GM21515 (cell line): ENCODE measurements around the gene GATAD2B.
"Not testable (repeated sequence)": the region's sequence is repeated elsewhere in the genome, so short reads cannot be mapped to it uniquely, and the experiment has no call there.

Source experiments
- ATAC-seq: cut with Tn5 transposase; IDR thresholded peaks from one replicate; pipeline ENCODE4 v1.9.1; 2021; ENCODE audit not compliant: unreplicated experiment

The GATAD2B gene

GRCh38 chr1:153844349-153844748 is 78.4 kb downstream of the GATAD2B start:
- ATAC-seq = not testable (repeated sequence)

GRCh38 chr1:153842006-153842471 is 80.7 kb downstream of the GATAD2B start:
- peak; percentile 70 for ATAC-seq

GRCh38 chr1:153841463-153841994 is 81.2 kb downstream of the GATAD2B start:
- peak; percentile 12 for ATAC-seq

GRCh38 chr1:153840774-153841173 is 82.0 kb downstream of the GATAD2B start:
- ATAC-seq = not testable (repeated sequence)

GRCh38 chr1:153833968-153834367 is 88.8 kb downstream of the GATAD2B start:
- not testable (repeated sequence) for ATAC-seq

- no peak for ATAC-seq
Measured at GRCh38 chr1:153833171-153833570, 89.6 kb downstream of the GATAD2B start.

- no peak for ATAC-seq
Measured at GRCh38 chr1:153832293-153832692, 90.5 kb downstream of the GATAD2B start.

- ATAC-seq = no peak
Measured at GRCh38 chr1:153831026-153831425, 91.7 kb downstream of the GATAD2B start.

GRCh38 chr1:153827168-153827964 is 95.4 kb downstream of the GATAD2B start:
- ATAC-seq = no peak

GRCh38 chr1:153818876-153819275 is 103.9 kb downstream of the GATAD2B start:
- no peak for ATAC-seq

- ATAC-seq = no peak
Measured at GRCh38 chr1:153816283-153816889, 106.4 kb downstream of the GATAD2B start.

GRCh38 chr1:153805886-153806719 is 116.7 kb downstream of the GATAD2B start:
- peak; percentile 21 for ATAC-seq

GRCh38 chr1:153805042-153805745 is 117.6 kb downstream of the GATAD2B start:
- peak; percentile 89 for ATAC-seq

- ATAC-seq = no peak
Measured at GRCh38 chr1:153804112-153804511, 118.7 kb downstream of the GATAD2B start.

GRCh38 chr1:153803470-153804056 is 119.2 kb downstream of the GATAD2B start:
- ATAC-seq = no peak

- no peak for ATAC-seq
Measured at GRCh38 chr1:153801786-153802697, 120.7 kb downstream of the GATAD2B start.

GRCh38 chr1:153801028-153801625 is 121.6 kb downstream of the GATAD2B start:
- no peak for ATAC-seq

GRCh38 chr1:153800516-153800915 is 122.3 kb downstream of the GATAD2B start:
- ATAC-seq = no peak
